ENCODE results near the gene RNF215.
A peak's percentile ranks its signal among the peaks of the same experiment; 100 is the strongest.

Gene RNF215

DNA sequence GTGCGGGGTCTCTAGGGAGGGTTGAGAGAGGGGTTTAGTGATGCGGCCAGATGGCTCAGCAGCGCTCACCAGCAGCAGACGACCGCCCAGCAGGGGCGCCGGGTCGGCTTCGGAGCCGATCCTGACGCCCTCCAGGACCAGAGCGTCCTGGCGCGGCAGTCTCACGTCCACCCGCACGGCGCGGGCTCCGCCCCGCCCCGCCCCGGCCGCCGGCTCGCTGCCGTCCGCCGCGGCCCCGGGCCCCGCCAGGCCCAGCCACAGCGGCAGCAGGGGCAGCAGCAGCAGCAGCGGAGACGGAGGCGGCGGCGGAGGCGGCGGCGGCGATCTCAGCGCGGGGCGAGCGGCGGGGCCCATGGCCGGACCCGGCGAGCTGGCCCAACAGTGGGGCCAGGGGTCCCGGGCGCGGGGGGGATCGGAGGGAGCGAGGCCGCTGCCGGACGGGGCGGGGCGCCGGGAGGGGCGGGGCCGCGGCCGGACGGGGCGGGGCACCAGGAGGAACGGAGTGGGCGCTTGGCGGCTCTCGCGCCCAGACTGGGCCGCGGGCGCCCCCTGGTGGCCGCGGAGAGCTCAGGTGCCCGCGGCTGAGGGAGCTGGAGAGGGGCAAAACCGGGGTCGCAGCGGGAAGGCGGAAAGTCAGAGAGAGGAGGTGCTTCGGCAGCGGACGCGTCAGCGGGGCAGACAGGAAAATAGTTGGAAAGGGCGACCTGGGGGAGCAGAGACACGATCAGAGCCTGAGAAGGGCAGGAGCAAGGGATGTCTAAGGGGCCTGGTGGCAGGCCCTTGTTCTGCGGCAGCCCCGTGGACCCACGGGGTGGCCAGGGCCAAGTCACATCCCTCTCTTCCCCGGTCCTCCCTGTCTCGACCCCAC lies at the start of gene RNF215:
Gene RNF215, minus strand, starts transcription at position 452 of the 868 bp plus-strand sequence. Its CDS starts 98 bp downstream, at position 354.
- FAIRE-seq: no peak

- no peak for FAIRE-seq
Measured at GRCh38 chr22:30436196-30436595, 49.0 kb upstream of the RNF215 start.

DNA sequence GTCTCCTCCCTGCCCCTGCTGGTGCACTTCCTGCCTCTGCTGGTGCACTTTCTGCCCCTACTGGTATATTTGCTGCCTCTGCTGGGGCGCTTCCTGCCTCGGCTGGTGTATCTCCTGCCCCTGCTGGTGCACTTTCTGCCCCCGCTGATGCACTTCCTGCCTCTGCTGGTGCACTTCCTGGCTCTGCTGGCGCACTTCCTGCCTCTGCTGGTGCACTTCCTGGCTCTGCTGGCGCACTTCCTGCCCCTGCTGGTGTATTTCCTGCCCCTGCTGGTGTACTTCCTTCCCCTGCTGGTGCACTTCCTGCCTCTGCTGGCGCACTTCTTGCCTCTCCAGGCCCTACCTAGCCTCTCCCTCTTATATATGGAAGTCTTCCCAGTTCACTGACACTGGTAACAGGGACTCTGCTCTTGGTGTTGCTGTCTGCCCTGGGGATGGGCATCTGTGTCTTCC lies 48.5 kb upstream of the RNF215 start:
- FAIRE-seq: no peak

DNA sequence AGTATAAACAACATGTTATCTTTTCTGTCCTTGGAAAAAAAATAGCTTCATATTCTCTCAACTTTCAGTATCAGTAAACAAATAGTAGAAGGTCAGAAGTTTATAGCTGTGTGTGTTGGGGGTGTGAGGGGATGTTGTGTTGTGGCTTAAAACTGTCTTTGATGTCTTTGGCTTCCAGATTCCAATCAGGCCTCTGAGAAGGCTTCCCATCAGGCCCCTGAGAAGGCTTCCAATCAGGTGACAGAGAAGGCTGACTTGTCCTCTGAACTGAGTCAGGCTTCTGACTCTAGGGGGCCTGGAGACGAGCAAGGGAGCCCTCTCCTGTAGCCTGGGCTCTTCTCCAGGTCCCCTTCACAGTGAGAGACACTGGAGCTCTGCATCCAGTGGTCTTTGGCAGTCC lies 47.6 kb upstream of the RNF215 start:
- FAIRE-seq: no peak

DNA sequence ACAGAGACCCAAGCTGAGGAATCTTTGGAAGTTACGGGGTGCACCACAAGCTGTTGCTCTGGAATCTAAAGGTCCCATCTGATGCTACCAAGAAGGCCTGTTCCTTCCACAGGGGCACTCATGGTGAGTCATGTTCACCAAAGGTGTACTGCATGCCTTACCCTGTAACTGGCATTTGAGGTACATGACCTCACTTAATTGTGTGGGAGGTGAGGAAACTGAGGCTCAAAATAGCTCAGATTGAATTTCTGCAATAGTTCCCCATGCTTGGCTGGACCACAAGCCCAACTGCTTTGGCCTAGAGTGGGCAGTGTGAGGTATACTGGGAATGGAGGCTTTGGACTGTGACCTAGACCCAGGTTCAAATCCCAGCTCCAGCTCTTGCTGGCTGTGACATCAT lies 46.6 kb upstream of the RNF215 start:
- no peak for FAIRE-seq

DNA sequence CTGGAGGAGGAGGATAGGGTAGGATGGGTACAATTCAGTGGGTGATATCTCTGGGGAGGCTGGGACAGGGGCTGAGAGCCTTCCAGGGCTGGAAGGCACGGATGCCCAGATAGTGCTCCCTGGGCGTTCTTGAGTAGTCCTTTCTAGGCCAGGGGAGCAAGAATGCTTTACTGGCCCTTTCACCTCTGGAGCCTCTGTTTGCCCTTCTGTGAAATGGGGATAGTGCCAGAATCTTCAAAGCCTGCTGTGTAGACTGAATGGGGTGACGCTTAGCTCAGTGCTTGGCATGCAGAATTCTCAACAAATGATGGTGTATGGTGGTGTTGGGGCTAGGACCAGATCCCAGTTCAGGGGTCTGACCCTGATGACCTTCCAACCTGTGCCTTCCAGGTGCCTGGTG lies 46.0 kb upstream of the RNF215 start:
- FAIRE-seq: no peak

DNA sequence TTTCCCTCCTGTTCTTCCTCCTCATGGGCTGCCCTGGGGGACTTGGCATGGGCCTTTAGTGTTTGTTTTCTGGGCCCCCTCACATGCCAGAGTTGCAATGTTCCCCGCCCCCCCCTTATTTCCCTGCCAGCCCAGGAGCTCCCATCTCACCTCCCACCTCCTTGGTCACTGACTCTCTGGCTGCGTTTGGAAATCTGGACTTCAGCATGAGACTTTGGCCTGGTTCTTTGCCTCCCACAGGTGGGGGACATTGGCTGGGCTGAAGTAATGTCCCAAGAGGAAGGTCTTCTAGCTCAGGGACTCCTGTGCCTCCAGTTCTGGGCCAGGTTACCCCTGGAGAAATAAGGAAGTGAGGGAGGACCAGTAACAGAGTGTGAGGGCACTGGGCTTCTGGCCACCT lies 45.3 kb upstream of the RNF215 start:
- no peak for FAIRE-seq

DNA sequence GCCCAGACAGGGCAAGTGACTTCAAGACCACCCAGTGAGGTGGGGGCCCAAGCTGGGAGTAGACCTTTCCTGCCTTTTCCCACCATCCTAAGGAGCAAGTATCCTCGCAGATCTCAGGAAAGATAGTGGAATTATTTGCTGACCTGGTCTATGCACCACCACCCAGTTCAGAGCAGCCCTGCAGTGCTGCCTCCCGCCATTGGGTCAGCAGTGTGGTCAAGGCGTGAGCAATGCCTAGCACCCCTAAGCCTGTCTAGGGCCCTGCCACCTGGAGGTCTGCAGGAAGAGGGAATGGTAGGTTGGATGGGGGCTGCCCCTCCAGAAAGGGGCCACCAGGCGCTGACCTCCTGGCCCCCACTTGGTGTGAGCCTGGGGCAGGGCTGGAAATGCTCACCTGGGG lies 44.9 kb upstream of the RNF215 start:
- no peak for FAIRE-seq

DNA sequence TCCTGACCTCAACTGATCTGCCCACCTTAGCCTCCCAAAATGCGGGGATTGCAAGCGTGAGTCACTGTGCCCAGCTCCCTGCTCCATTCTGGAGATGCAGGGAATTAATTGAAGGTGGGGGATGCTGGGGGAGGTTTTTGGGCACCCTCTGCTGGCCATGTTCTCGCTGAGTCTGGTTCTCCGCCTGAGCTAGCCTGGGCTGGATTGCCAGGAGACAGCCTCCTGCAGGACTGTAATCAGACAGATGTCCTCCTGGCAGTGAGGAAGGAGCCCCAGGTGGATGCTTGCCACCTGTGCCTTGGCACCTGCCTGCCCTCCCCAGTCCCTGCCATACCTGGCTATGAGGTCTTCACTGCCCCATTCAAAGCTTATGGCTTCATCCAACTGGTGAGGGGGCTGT lies 43.7 kb upstream of the RNF215 start:
- FAIRE-seq: no peak

GRCh38 chr22:30429887-30430286 lies 42.7 kb upstream of the RNF215 start:
- FAIRE-seq: no peak

DNA sequence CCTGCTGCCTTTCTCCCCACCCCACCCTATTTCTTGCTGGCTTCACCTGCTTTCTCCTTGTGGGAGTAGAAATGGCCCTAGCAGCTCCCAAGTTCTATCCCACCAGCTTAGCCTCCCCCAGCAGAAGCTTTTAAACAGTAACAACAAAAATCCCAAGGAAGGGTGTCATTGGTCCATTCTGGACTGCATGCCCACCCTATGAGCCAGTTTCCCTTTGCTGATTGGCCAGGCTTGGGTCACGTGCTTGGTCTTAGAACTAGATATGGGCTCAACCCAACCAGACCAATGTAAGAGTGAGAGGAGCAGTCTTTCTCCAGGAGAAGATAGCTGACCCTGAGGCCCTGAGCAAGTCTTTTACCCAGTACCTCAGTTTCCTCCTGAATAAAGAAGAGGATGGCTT lies 40.7 kb upstream of the RNF215 start:
- FAIRE-seq: no peak

- peak; percentile 46 for FAIRE-seq
Measured at GRCh38 chr22:30426388-30427353, 39.5 kb upstream of the RNF215 start.

- FAIRE-seq: no peak
Measured at GRCh38 chr22:30425616-30426387, 38.6 kb upstream of the RNF215 start, which contains the start of gene MTFP1. MTFP1 (plus strand) TSS chr22:30425768; CDS start chr22:30425880, 112 bp downstream.

DNA sequence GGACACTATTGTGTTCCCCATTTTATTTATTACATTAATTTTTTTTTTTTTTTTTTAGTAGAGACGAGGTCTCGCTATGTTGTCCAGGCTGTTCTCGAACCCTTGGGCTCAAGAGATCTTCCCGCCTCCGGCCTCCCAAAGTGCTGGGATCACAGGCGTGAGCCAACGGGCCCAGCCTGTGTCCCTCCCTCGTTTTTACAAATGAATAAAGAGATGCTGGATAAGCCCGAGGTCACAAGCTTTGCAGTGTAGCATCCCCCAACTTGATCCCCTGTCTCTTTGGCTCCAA lies 38.1 kb upstream of the RNF215 start:
- FAIRE-seq: no peak

GRCh38 chr22:30424534-30425326 lies 37.5 kb upstream of the RNF215 start:
- FAIRE-seq: no peak

DNA sequence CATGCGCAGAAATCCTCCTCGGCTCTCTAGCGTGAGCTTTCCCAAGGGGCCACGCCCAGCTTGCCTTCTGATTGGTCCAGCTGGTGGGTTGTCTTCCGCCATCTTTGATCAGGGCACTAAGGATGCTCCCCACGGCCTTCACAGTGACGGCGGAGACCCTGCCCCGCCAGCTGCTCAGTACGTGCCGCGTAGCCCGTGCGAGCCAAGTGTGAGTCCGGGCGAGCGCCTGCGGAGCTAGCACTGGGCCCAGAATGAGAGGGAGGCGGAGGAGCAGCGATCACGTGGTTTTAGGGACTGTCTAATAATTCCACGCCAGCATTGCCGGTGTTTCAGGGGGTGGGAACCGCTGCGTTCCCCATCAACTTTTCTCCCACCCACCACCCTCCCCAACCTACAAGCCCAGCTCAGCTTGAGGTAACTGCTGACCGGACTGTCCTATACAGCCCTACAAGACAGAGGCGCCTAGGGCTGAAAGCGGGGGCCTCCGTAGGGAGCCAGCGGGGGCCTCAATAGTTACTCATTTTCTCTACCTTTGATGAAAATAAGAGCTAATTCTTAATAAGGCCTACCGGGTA lies 36.8 kb upstream of the RNF215 start:
- peak; percentile 99 for FAIRE-seq

DNA sequence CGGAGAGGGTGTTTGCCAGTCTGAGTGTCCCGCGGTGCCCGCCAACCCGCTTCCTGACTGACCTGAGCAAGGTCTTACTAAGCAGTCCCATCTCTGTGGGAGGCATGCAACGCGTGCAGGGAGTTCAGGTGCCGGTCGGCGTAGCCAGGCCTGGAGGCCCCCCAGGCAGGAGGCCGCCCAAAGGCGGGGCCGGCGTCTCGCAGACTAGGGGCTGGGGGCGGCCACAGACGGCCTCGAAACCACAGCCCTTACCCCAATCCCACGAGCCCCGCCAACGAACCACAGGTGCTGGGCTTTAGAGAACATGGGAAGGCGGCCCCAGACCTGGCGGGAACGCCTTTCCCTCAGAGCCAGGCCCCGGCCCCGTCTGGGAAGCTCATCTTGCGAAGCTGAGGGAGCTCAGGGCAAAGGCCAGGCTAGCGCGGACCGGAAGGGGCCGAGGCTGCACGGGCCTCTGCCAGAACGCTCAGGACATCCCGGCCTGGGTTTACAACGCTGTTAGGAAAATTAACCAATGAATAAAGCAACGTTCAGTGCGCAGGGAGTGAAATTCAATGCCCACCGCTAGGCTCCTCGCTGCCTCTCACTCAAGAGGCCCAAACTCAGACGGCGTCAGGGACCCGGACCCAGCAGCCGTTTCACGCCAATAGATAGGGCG lies 36.2 kb upstream of the RNF215 start:
- FAIRE-seq: no peak

- no peak for FAIRE-seq
Measured at GRCh38 chr22:30422481-30423300, 35.5 kb upstream of the RNF215 start.

DNA sequence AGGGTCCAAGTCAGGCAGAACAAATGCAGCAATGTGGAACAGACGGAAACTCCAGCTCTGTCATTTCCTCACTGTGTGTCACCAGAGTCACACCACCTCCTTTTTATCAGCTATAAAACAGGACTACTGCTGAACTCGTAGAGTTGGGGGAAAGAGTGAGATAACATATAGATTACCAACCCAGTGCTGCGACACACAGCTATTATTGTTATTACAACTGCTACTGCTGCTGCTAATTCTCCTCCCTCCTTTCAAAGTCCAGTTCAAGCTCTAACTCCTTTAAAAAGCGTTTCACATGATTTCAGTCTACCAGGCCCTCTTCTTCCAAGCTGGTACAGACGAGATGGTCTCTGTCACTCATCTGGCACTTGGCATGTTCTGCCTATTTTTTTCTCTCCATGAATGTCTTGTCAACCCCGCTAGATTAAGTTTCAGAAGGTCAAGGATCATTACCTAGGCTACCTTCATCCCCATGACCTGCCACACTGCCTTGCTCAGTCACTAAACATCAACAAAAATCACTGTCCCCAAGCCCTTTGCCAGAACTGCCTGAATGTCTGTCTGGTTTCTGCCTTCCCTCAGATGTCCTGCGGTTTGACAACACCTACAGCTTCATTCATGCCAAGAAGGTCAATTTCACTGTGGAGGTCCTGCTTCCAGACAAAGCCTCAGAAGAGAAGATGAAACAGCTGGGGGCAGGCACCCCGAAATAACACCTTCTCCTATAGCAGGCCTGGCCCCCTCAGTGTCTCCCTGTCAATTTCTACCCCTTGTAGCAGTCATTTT lies 34.7 kb upstream of the RNF215 start:
- FAIRE-seq: no peak
